ENCODE measurements around the gene CGB2.
"Not testable (repeated sequence)": the region's sequence is repeated elsewhere in the genome, so short reads cannot be mapped to it uniquely, and the experiment has no call there.

CGB2 gene

DNA sequence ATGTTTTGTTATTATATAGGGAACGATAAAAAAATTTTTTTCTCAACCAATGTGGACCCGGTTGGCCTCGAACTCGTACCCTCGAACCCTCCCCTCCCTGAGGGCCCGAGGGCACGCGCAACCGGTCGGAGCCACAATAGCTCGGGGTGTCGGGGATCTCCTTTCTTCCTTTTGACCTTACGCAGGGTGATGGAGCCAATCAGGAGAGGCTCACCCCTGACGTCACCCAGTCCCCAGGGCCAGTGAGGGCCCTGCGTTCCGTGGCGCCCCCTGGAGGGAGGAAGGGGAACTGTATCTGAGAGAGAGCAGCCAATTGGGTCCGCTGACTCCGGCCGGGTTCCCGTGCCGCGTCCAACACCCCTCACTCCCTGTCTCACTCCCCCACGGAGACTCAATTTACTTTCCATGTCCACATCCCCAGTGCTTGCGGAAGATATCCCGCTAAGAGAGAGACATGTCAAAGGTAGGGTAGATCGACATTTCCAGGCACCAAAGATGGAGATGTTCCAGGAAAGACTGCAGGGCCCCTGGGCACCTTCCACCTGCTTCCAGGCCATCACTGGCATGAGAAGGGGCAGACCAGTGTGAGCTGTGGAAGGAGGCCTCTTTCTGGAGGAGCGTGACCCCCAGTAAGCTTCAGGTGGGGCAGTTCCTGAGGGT, at the start of gene CGB2:
CGB2 (plus strand) TSS at position 249 of the 660 bp plus-strand sequence; CDS start at position 455, 206 bp downstream.
- DNase-seq (ENCODE audit: low read depth in 2 of 2, low spot score in 1 of 2), result not testable (repeated sequence)

DNA sequence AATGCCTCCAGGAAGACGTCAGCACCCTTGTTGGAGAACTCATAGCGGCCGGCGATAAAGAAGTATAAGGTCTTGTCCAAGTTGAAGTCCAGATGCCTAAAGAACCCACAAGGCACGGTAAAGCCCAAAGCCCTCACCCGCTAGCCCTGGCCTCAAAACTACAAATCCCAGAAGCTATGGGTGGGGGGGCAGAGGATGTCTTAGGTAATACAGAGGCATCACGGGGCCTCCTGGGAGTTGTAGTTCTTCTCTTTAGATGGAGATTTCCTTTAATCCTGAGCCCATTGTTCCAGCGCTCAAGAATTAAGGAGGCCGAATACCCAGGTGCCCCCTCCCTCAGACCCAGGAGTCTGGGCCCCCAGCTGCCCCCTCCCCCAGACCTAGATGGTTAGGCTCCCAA, 49.4 kb upstream of the CGB2 start:
- DNase-seq (ENCODE audit: low read depth in 2 of 2, low spot score in 1 of 2), result no peak

DNA sequence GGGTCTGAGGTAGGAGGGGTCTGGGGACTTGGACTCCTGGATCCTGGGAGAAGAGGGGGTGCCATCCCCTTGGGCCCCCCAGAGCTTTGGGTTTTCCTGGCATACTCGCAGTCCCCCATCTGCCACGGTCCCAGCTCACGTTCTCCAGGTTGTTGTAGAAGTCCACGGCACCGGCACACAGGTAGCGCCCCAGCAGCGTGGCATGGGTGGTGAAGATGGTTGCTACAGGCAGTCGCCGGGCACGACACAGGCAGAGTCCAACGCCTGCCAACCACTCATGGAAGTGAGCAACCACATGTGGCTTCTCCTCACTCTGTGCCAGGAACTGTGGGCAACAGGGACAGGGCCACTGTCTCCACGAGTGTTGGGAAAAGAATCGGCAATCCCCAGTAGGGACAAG, 46.0 kb upstream of the CGB2 start:
- no peak for DNase-seq (ENCODE audit: low read depth in 2 of 2, low spot score in 1 of 2)

DNA sequence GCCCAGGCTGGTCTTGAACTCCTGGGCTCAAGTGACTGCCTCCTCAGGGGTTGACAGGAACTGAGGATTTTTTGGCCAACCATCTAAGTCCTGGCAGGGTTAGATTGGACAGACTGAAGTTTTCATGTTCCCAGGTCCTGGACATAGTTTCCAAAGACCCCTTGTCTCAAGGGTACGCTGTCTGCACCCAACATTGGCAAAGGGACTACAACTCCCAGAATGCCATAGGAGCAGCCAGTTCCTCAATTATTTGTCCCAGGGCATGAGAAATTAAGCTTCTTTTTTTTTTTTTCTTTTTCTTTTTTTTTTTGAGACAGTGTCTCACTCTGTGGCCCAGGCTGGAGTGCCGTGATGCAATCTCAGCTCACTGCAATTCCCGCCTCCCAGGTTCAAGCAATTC, 45.5 kb upstream of the CGB2 start:
- DNase-seq (ENCODE audit: low read depth in 2 of 2, low spot score in 1 of 2), result no peak

DNA sequence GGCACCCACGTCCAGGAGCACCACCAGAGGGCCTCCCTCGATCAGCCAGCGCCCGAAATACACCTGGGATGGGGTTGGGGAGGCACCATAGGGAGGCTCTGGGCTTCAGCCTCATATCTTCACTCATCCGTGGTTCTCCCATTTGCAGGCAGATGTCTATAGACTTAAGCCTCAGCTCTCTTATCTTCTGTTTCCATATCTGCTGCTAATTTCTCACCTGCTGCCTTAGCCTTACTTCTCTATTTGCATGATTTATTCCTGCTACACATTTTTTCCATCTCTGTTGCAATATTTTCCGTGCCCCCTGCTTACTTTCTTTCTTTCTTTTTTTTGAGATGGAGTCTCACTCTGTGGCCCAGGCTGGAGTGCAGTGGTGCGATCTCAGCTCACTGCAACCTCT, 44.4 kb upstream of the CGB2 start:
- no peak for DNase-seq (ENCODE audit: low read depth in 2 of 2, low spot score in 1 of 2)

DNA sequence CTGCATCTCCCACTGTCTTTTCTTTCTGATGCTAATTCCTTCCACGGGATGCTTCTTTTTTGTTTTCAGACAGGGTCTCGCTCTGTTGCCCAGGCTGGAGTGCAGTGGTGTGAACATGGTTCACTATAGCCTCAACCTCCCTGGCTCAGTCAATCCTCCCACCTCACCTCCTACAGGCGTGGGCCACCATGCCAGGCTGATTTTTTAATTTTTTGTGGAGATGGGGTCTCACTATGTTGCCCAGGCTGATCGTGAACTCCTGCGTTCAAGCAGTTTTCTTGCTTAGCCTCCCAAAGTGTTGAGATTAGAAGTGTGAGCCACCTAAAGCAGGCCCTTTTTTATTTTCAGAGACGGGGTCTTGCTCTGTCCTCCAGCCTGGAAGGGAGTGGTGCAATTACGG, 43.4 kb upstream of the CGB2 start:
- DNase-seq (ENCODE audit: low read depth in 2 of 2, low spot score in 1 of 2), result no peak

DNA sequence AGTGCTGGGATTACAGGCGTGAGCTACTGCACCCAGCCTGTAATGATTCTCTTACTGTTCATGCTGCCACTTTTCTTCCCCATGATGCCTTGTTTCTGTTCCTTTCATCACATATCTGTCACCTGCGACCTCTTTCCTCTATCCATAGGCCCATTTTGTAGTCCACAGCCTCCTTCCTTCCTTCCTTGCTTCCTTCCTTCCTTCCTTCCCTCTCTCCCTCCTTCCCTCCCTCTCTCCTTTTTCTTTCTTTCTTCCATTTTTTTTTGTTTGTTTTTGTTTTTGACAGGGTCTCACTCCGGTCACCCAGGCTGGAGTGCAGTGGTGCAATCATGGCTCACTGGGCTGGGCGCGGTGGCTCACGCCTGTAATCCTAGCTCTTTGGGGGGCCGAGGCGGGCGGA, 42.8 kb upstream of the CGB2 start:
- no peak for DNase-seq (ENCODE audit: low read depth in 2 of 2, low spot score in 1 of 2)

DNA sequence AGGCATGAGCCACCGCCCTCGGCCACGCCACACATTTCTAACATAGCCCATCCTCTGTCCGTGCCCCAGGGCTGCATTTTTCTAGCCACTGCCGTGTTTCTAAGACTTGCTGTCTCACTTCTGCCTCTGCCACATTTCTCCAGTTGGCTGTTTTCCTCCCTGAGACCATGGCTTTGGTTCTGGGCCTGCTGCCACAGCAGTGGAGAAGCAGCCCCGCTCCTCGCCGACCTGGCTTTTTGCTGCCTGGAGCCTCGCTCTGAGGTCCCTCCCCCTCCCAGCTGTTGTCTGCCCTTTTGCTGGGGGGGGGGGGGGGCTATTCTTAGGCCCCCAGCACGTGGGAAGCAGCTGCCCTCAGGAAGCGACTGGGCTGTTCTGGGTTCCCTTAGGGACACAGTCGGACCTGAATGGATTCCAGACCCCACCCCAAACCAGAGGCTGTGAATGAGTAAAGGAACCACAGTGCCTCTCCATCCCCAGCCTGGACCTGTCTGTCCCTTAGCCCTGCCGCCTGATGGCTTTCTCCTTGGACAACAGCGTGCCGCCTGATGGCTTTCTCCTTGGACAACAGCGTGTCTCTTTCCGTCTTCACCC, 41.9 kb upstream of the CGB2 start:
- DNase-seq (ENCODE audit: low read depth in 2 of 2, low spot score in 1 of 2), result no peak

DNA sequence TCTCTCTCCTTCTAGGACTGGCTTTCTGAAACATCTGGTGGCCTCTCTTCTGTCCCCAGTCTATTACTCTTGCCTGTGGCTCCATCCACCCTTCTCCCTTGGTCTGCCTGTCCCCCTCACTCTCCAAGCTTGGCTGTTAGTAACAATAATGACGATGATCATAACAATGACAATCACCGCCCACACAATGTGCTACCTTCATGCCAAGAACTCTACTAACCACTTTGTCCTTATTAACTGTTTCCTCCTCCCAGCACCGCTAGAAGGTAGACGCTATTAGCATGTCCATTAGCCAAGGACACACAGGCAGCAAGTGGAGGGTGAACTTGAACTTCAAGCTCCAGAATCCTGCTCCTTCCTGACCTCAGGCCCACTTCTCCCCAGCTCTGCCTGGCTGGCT, 41.3 kb upstream of the CGB2 start:
- no peak for DNase-seq (ENCODE audit: low read depth in 2 of 2, low spot score in 1 of 2)

DNA sequence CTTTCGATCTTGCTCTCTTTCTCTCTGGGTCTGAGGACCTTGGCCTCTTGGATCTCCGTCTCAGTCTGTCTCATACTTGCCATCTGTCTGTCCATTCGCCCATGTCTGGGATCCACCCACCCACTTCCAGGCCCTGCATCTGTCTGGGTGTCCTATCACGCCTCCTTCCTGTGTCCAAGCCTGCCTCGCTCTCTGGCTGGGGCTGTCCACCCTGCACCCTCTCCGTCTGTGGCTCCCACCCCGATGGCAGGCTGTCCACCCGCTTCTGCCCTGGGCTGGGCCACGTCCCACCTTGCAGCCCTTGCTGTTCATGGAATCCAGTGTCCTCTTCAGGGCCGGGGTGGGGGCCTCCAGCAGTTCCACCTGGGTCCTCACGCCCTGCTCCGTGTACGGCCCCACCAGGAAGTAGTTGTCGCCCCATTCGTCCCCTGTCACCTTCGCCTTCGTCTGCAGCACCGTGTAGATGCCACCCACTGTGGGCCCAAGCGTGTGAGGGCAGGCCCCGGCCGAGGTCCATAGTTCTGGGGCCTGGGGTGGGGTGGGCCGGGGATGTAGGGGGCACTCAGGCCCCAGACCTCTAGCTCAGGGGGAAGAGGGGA, 40.6 kb upstream of the CGB2 start:
- no peak for DNase-seq (ENCODE audit: low read depth in 2 of 2, low spot score in 1 of 2)

DNA sequence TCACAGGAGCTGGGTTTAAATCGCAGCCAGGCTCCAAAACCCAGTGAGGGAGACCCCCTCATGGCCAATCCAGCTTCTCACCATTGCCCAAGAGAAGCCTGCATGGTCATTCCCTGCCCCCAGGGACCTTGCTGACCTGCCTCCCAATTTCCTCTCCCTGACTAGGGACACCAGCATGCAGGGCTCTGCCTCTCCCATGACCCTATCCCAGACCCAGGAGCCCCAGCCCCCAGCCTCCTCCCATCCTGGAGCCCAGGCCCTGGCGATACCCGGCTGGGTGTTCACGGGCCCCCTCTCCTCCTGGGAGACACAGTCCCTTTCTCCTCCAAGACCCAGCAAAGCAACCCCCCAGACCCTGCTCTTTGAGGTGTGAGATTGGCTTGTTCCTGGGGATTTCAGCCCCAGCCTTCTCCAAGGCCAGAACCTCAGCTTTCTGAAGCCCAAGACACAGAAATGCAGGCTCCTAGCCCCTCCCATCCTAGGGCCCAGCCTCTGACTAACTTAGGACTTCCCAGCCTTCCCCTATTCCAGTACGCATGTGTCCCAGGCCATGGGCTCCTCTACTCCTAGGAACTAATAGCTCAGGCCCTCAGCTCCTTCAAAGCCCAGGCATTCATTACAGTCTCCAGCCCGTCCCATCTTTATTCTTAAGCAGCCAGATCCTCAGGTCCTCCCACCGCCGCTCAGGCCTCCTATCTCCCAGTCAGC, 39.7 kb upstream of the CGB2 start:
- no peak for DNase-seq (ENCODE audit: low read depth in 2 of 2, low spot score in 1 of 2)

DNA sequence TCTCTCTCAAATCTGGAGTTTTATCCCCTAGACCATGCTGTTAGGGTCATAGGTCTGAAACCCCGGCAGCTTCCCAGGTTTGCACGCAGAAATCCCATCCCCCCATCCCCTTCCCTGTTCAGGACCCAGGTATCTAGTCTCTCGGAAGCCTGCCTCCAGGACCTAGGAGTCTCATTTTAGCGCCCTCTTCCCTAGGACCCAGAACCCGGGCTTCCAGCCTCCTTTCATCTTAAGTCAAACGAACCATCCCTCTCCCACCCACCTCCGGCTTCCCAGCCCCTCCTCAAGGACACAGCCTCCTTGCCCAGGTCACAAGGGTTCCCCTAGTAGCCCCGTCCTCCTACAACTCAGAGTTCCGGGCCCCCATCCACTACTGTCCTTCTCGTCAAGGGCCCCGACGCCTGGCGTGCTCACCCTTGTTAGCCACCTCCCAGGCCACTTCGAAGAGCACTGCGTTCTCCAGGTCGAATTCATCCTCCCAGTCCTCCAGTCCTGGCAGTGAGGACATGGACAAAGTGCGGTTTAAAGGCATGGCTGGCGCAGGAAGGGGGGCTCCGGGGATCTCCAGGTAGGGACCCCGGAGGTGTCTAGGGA, 39.0 kb upstream of the CGB2 start:
- no peak for DNase-seq (ENCODE audit: low read depth in 2 of 2, low spot score in 1 of 2)

DNA sequence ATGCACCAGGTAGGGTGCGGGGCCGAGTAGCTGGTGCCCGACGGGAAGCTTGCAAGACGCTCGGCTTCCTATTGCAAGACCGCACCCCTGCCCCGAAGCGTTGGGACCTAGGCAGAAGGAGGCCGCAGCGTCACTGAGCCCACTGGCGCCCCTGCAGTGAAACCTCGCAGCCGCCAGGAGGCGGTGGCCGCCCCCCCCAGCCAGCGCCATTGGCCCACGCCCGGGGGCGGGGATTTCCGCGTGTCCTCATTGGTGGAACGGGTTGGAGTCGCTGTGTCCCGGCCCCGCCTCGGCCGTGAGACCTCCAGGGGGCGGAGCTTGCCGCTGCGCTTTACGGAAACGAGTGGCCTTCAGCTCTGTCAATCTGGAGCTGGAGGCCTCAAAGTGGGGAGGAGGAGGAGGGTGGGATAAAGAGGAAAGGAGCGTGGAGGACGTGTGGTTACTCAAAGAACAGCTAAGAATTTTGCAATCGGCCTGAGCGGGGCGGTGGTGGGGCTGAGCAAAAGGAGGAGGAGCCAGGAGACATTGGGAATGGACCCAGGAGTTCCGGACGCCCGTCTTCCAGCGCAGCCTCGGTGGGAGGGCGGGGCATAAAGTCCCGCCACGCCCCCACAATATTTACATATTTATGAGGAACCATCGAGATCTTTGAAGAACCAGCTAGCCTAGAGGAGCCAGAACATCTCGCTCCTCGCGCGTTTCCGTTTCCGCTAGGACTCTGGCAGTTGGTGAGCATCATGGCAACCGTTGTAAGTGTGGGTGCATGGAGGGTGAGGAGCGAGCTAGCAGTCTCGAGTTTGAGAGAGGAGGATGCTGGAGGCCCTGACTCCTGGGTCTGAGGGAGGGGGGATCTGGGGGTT, 38.3 kb upstream of the CGB2 start, which contains the start of the genes GYS1 and RUVBL2:
GYS1 (minus strand) TSS at position 135 of the 860 bp plus-strand sequence. CDS start 197 bp downstream, outside the sequence.
RUVBL2 (plus strand) TSS at position 713 of the 860 bp plus-strand sequence; CDS start at position 738, 25 bp downstream.
- DNase-seq (ENCODE audit: low read depth in 2 of 2, low spot score in 1 of 2), result peak; percentile 97 to 98

DNA sequence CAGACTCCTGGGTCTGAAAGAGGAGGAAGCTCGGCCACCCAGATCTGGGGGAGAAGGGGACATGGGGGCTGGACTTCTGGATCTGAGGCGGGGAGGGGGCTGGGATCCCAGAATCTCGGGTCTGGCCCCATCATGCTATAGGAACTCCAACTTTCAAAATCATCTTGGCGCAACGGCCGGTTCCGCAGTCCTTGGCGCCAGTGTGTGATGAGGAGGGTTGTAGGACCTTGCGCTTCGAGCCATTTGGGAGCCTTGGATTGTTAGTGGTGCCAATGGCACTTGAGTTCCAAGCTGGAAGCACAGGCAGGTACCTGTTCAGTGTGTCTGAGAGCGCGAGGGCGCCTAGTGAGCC, 37.7 kb upstream of the CGB2 start:
- DNase-seq (ENCODE audit: low read depth in 2 of 2, low spot score in 1 of 2), result no peak

DNA sequence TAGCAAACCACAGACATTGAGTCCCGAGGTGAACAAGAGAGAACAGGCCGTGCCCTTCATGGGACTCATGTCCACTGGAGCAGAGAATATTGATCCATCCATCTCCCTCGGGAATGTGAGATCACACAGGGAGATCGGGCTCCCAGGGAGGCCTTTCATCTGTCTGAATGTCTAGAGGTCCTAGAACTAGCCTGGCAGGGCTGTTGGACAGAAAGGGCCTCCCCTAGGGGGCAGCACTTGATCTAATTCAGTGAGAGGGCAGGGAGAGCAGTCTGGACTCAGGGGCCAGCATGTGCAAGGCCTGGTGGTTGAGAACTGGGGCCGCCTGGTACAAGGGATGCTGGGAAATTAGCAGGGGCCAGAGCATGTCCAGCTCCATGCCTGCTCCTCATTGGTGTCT, 33.7 kb upstream of the CGB2 start:
- DNase-seq (ENCODE audit: low read depth in 2 of 2, low spot score in 1 of 2), result no peak

DNA sequence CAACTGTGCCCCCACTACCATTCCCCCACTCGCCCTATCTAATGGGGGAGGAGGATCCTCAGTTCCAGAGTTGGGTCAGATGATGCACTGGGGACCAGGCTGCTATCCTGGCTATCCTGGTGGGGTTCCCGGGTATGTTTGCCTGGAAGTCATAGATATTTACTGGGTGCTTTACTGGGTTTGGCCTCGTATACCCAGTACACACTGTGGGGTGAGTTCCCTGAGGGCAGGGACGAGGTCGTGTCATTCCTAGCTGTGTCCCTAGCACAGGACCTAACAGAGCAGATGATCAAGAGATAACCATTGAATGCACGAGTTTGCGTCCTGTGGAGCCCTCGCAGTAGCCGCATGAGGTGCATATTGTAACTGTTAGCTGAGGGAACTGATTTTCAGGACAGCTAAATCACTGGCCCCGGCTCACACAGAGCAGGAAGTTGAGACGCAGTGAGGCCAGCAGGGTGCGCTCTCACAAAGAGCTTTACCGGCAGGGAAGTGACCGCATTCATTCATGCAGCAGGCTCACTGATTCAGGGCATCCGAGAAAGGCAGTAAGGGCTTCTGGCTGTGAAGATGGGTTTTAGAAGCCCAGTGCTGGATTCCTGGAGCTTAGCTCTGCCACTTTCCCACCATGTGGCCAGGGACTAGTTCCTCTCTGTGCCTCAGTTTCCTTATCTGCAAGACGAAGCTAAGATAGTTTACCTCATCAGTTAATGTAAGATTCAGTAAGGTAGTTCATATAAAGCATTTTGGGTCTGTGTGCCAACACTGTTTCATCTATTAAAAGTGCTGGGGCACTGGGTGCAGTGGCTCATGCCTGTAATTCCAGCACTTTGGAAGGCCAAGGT, 32.0 kb upstream of the CGB2 start:
- DNase-seq (ENCODE audit: low read depth in 2 of 2, low spot score in 1 of 2), result no peak

DNA sequence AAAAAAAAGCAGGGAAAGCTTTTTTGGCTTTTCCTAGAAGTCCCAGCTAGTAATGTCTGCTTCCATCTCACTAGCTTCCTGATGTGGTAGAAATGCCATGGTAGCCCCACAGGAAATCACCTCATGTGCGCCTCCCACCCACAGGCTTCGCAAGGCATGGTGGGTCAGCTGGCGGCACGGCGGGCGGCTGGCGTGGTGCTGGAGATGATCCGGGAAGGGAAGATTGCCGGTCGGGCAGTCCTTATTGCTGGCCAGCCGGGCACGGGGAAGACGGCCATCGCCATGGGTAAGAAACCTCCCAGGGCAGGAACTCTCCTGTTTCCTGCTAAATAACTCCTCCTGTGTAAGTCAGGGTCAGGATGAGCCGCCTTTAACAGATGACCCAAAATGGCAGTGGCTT, 27.6 kb upstream of the CGB2 start:
- DNase-seq (ENCODE audit: low read depth in 2 of 2, low spot score in 1 of 2), result no peak

DNA sequence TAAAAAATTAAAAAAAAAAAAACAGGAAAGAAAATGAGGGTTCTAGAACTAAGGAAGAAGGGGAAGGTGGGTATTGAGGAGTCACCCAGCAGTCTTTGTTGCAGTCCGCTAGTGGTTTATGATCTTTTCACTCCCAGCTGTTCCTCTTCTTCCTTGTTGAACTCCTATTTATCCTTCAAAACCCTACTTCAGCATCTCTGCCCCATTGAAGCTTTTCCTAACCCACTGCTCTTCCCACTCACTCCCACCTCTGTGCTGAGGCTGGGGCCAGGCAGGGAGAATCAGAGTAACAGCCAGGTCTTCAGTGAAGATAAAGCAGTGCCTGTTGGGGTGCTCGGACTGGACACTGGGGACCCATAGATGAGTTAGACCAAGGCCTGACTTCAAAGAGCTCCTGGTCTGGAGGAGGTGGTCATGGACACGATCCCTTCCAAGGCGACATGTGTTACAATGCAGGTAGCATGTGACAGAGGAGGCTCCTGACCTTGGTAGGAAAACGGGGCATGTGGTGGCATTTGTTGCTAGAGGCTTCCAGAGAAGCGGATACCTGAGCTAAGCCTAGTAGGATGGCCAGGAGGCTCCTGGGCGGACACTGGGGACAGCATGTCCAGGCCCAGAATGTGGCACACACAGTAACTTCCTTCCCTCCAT, 26.6 kb upstream of the CGB2 start:
- no peak for DNase-seq (ENCODE audit: low read depth in 2 of 2, low spot score in 1 of 2)

DNA sequence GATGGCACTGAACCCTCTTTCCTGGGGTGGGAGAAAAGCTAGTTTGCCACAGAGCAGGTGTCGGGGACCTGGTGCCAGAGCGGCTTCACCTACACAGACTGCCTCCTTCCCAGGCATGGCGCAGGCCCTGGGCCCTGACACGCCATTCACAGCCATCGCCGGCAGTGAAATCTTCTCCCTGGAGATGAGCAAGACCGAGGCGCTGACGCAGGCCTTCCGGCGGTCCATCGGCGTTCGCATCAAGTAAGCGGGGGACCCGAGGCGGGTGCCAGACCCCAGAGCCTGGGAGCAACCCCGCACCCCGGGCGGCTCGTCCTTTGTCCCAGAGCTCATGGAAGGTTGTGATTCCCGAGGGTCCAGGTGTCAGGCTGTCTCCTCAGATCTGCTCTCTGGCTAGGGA, 24.8 kb upstream of the CGB2 start:
- no peak for DNase-seq (ENCODE audit: low read depth in 2 of 2, low spot score in 1 of 2)

Measured in stimulated activated CD8-positive, alpha-beta memory T cell treated with anti-CD3 and anti-CD28 coated beads, Interleukin-4, amount 100 ng/mL, for 1 hour (primary cell).